GM12872 (cell line): ENCODE results near the gene TDRD6.

Source experiments
- CTCF ChIP-seq: IDR thresholded peaks from 3 replicates; pipeline ENCODE4 v1.5.1; 2011; ENCODE audit warnings: low read depth, mild to moderate bottlenecking, low read length, moderate library complexity; ENCODE audit not compliant: insufficient read depth

Gene TDRD6

GRCh38 chr6:46736906-46737305 lies 49.2 kb downstream of the TDRD6 start:
- TF ChIP-seq CTCF: no peak

GRCh38 chr6:46741482-46741881 lies 53.8 kb downstream of the TDRD6 start:
- no peak for TF ChIP-seq CTCF

- no peak for TF ChIP-seq CTCF
Measured at GRCh38 chr6:46741910-46742309, 54.2 kb downstream of the TDRD6 start.

- no peak for TF ChIP-seq CTCF
Measured at GRCh38 chr6:46743425-46744158, 55.9 kb downstream of the TDRD6 start.

GRCh38 chr6:46745973-46746372 lies 58.3 kb downstream of the TDRD6 start:
- TF ChIP-seq CTCF: no peak

GRCh38 chr6:46746696-46747095 lies 59.0 kb downstream of the TDRD6 start, which contains the start of gene ANKRD66:
Gene ANKRD66 (plus strand): TSS chr6:46746933. CDS start chr6:46751949, 5,016 bp downstream.
- TF ChIP-seq CTCF: no peak

- no peak for TF ChIP-seq CTCF
Measured at GRCh38 chr6:46748940-46749503, 61.3 kb downstream of the TDRD6 start.
